ENCODE data around the gene WDR18.

GRCh38 chr19:938233-938923, 45.8 kb upstream of the WDR18 start:
- no peak for TF ChIP-seq CTCF (IDR thresholded peaks at IDR 0.05)
- TF ChIP-seq EZH2 (IDR thresholded peaks at IDR 0.05): no peak
- TF ChIP-seq EZH2phosphoT487 (IDR thresholded peaks at IDR 0.05): no peak

Data from neural progenitor cell (in vitro differentiated cells).